ENCODE results near the gene RNGTT.

Gene RNGTT

GRCh38 chr6:88633782-88634181, 329.6 kb downstream of the RNGTT start:
- Histone ChIP-seq H3K9ac (ENCODE audit: low read depth in 1 of 2, low read length in 2 of 2) (no peak overlapping the region), H3K27ac (ENCODE audit: low read depth, low read length) (no peak overlapping the region), H3K4me1 (ENCODE audit: control insufficient read depth in 1 of 2, insufficient read depth in 2 of 2, low read length in 2 of 2) (no peaks in the 10 kb centered on the region), H3K27me3 (ENCODE audit: control insufficient read depth in 1 of 2, insufficient read depth in 2 of 2, low read length in 2 of 2) (no peaks in the 10 kb centered on the region), H3K36me3 (ENCODE audit: control insufficient read depth in 1 of 2, insufficient read depth in 2 of 2, low read length in 2 of 2) (peaks cover 0 to 3% of the 10 kb centered on the region in 2 donors), H3K4me3 (ENCODE audit: low read depth in 1 of 2, low read length in 2 of 2) (no peak overlapping the region), H3K9me3 (ENCODE audit: control insufficient read depth in 1 of 2, low read length in 2 of 2) (no peaks in the 10 kb centered on the region)

DNA sequence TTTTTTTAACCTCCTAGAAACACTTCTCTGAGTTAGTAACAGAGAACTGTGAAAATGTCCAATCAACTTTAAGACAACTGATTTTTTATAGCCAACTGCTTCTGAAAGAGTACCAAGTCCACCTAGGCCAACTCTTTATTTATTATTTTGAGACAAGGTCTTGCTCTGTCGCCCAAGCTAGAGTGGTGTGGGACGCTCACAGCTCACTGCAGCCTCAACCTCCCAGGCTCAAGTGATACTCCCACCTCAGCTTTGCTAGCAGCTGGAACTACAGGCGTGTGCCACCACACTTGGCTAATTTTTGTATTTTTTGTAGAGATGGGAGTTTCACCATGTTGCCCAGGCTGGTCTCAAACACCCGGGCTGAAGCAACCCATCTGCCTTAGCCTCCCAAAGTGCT, 331.6 kb downstream of the RNGTT start:
- Histone ChIP-seq H3K9me3 (ENCODE audit: control insufficient read depth in 1 of 2, low read length in 2 of 2) (no peaks in the 10 kb centered on the region), H3K27ac (ENCODE audit: low read depth, low read length) (no peak overlapping the region), H3K27me3 (ENCODE audit: control insufficient read depth in 1 of 2, insufficient read depth in 2 of 2, low read length in 2 of 2) (no peaks in the 10 kb centered on the region), H3K36me3 (ENCODE audit: control insufficient read depth in 1 of 2, insufficient read depth in 2 of 2, low read length in 2 of 2) (peaks cover 0 to 3% of the 10 kb centered on the region in 2 donors), H3K4me1 (ENCODE audit: control insufficient read depth in 1 of 2, insufficient read depth in 2 of 2, low read length in 2 of 2) (no peaks in the 10 kb centered on the region), H3K9ac (ENCODE audit: low read depth in 1 of 2, low read length in 2 of 2) (no peak overlapping the region), H3K4me3 (ENCODE audit: low read depth in 1 of 2, low read length in 2 of 2) (no peak overlapping the region)

DNA sequence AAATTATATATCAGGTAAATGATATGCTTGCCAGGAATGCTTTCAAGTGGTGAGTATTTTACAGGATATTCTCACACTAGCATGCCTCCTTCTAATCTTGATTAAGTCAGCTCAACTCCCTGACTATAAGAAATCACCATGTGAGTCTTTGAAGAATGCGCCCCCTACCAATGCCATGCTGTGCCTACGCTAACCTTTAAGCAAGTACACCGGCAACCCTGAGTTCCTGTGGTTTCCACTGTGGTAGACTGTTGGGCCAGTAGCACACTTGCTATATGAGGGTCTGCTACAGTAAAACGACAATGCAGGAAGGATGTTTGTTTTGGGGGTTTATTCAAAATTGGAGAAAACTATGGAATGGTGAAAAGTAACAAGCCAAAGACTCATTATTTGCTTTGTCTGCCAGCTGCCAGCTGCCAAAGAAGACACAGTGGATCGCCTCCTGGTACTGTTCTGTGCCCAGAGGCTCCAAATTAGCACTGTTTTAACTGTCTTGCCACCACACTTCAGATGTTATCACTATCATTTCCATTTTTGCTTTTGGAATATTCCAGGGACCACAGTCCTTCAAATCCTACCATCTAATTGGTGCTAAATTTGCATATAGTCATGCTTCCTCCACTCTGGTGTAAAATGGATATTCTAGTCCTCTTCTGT, 333.5 kb downstream of the RNGTT start:
- Histone ChIP-seq H3K27me3 (ENCODE audit: control insufficient read depth in 1 of 2, insufficient read depth in 2 of 2, low read length in 2 of 2) (no peaks in the 10 kb centered on the region), H3K4me3 (ENCODE audit: low read depth in 1 of 2, low read length in 2 of 2) (no peak overlapping the region), H3K9me3 (ENCODE audit: control insufficient read depth in 1 of 2, low read length in 2 of 2) (no peaks in the 10 kb centered on the region), H3K9ac (ENCODE audit: low read depth in 1 of 2, low read length in 2 of 2) (no peak overlapping the region), H3K27ac (ENCODE audit: low read depth, low read length) (no peak overlapping the region), H3K4me1 (ENCODE audit: control insufficient read depth in 1 of 2, insufficient read depth in 2 of 2, low read length in 2 of 2) (no peaks in the 10 kb centered on the region), H3K36me3 (ENCODE audit: control insufficient read depth in 1 of 2, insufficient read depth in 2 of 2, low read length in 2 of 2) (no peaks in the 10 kb centered on the region)

- no peak overlapping the region for H3K4me3 ChIP-seq (ENCODE audit: low read depth in 1 of 2, low read length in 2 of 2)
- no peaks in the 10 kb centered on the region for H3K36me3 ChIP-seq (ENCODE audit: control insufficient read depth in 1 of 2, insufficient read depth in 2 of 2, low read length in 2 of 2)
- no peaks in the 10 kb centered on the region for H3K27me3 ChIP-seq (ENCODE audit: control insufficient read depth in 1 of 2, insufficient read depth in 2 of 2, low read length in 2 of 2)
- H3K4me1 ChIP-seq (ENCODE audit: control insufficient read depth in 1 of 2, insufficient read depth in 2 of 2, low read length in 2 of 2) = no peaks in the 10 kb centered on the region
- H3K27ac ChIP-seq (ENCODE audit: low read depth, low read length) = no peak overlapping the region
- no peak overlapping the region for H3K9ac ChIP-seq (ENCODE audit: low read depth in 1 of 2, low read length in 2 of 2)
- H3K9me3 ChIP-seq (ENCODE audit: control insufficient read depth in 1 of 2, low read length in 2 of 2) = no peaks in the 10 kb centered on the region
These were observed 337.0 kb downstream of the RNGTT start for GRCh38 chr6:88626460-88626859.

DNA sequence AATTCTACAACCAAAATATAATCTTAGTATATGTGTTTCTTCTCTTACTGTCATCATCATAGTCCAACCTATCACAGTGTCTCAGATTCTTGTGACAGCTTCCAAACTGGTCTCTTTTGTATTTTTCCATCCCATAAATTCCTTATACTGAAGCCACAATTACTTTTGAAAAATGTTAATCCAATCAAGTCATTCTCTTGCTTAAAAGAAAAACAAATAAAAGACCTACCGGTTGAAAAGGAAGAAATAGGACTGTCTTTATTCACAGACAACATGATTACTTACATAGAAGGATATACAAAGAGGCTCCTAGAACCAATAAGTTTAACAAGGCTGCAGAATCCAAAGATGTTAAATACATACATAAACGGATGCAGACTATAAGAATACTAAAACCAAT, 339.9 kb downstream of the RNGTT start:
- Histone ChIP-seq H3K36me3 (ENCODE audit: control insufficient read depth in 1 of 2, insufficient read depth in 2 of 2, low read length in 2 of 2) (no peaks in the 10 kb centered on the region), H3K4me3 (ENCODE audit: low read depth in 1 of 2, low read length in 2 of 2) (no peak overlapping the region), H3K27me3 (ENCODE audit: control insufficient read depth in 1 of 2, insufficient read depth in 2 of 2, low read length in 2 of 2) (no peaks in the 10 kb centered on the region), H3K9me3 (ENCODE audit: control insufficient read depth in 1 of 2, low read length in 2 of 2) (no peaks in the 10 kb centered on the region), H3K9ac (ENCODE audit: low read depth in 1 of 2, low read length in 2 of 2) (no peak overlapping the region), H3K27ac (ENCODE audit: low read depth, low read length) (no peak overlapping the region), H3K4me1 (ENCODE audit: control insufficient read depth in 1 of 2, insufficient read depth in 2 of 2, low read length in 2 of 2) (no peaks in the 10 kb centered on the region)

GRCh38 chr6:88619951-88620350, 343.5 kb downstream of the RNGTT start:
- Histone ChIP-seq H3K4me1 (ENCODE audit: control insufficient read depth in 1 of 2, insufficient read depth in 2 of 2, low read length in 2 of 2) (no peaks in the 10 kb centered on the region), H3K9me3 (ENCODE audit: control insufficient read depth in 1 of 2, low read length in 2 of 2) (no peaks in the 10 kb centered on the region)

GRCh38 chr6:88616380-88616779, 347.0 kb downstream of the RNGTT start:
- Histone ChIP-seq H3K4me1 (ENCODE audit: control insufficient read depth in 1 of 2, insufficient read depth in 2 of 2, low read length in 2 of 2) (no peaks in the 10 kb centered on the region), H3K4me3 (ENCODE audit: low read depth in 1 of 2, low read length in 2 of 2) (no peak overlapping the region), H3K9ac (ENCODE audit: low read depth in 1 of 2, low read length in 2 of 2) (no peak overlapping the region), H3K9me3 (ENCODE audit: control insufficient read depth in 1 of 2, low read length in 2 of 2) (no peaks in the 10 kb centered on the region), H3K36me3 (ENCODE audit: control insufficient read depth in 1 of 2, insufficient read depth in 2 of 2, low read length in 2 of 2) (peaks cover 0 to 5% of the 10 kb centered on the region in 2 donors), H3K27ac (ENCODE audit: low read depth, low read length) (no peak overlapping the region), H3K27me3 (ENCODE audit: control insufficient read depth in 1 of 2, insufficient read depth in 2 of 2, low read length in 2 of 2) (no peaks in the 10 kb centered on the region)

More at GRCh38 chr6:88619951-88620350, 343.5 kb downstream of the RNGTT start:
- H3K9ac ChIP-seq (ENCODE audit: low read depth in 1 of 2, low read length in 2 of 2) = no peak overlapping the region
- no peak overlapping the region for H3K27ac ChIP-seq (ENCODE audit: low read depth, low read length)
- H3K27me3 ChIP-seq (ENCODE audit: control insufficient read depth in 1 of 2, insufficient read depth in 2 of 2, low read length in 2 of 2) = no peaks in the 10 kb centered on the region
- H3K4me3 ChIP-seq (ENCODE audit: low read depth in 1 of 2, low read length in 2 of 2) = no peak overlapping the region
- no peaks in the 10 kb centered on the region for H3K36me3 ChIP-seq (ENCODE audit: control insufficient read depth in 1 of 2, insufficient read depth in 2 of 2, low read length in 2 of 2)

DNA sequence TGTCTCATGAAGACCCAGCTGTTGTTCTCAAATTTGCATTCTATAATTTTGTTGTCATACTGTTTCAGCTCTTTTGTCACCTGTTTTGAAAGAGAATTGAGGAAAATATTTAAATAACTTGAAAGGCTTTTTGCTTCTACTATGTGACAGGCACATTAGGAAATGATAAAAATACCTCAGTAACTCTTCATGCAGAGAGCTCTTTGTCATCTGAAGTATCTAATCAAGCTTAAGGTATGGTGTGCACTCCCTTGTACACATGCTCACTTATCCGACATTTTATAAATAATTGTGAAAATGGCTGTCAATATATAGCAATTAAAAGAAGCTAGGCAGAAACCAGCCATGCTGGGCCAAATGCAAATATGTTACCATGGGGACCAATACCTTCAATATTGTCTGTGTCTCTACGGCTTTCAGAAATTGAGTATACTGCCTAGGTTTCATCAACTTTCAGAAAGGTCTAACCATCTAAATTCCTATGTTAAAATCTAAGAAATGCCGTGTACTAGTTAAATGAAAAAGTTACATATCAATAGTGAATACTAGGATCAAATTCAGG, 349.0 kb downstream of the RNGTT start:
- Histone ChIP-seq H3K36me3 (ENCODE audit: control insufficient read depth in 1 of 2, insufficient read depth in 2 of 2, low read length in 2 of 2) (peaks cover 0 to 5% of the 10 kb centered on the region in 2 donors), H3K4me1 (ENCODE audit: control insufficient read depth in 1 of 2, insufficient read depth in 2 of 2, low read length in 2 of 2) (no peaks in the 10 kb centered on the region), H3K9me3 (ENCODE audit: control insufficient read depth in 1 of 2, low read length in 2 of 2) (no peaks in the 10 kb centered on the region), H3K4me3 (ENCODE audit: low read depth in 1 of 2, low read length in 2 of 2) (no peak overlapping the region), H3K27me3 (ENCODE audit: control insufficient read depth in 1 of 2, insufficient read depth in 2 of 2, low read length in 2 of 2) (no peaks in the 10 kb centered on the region), H3K27ac (ENCODE audit: low read depth, low read length) (no peak overlapping the region), H3K9ac (ENCODE audit: low read depth in 1 of 2, low read length in 2 of 2) (no peak overlapping the region)

DNA sequence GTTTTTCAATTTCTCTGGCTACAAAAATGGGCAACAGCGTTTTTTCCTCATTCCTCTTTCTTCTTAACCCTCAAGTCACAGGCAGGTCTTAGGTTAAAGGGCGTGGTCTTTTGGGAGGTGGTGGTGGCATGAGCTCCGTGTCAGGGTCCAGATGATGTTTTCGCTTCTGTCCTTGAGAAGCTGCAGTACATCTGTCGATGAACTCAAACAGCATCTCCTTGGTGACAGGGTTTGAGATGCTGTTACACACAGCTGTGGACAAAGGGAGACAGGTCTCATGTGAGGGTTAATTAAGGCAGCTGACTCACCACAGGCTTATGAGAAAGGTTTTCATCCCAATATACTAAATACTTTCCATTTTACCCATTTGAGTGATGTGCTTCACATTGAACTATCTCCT, 350.8 kb downstream of the RNGTT start:
- no peak overlapping the region for H3K27ac ChIP-seq (ENCODE audit: low read depth, low read length)
- H3K4me1 ChIP-seq (ENCODE audit: control insufficient read depth in 1 of 2, insufficient read depth in 2 of 2, low read length in 2 of 2) = no peaks in the 10 kb centered on the region
- no peaks in the 10 kb centered on the region for H3K9me3 ChIP-seq (ENCODE audit: control insufficient read depth in 1 of 2, low read length in 2 of 2)
- H3K36me3 ChIP-seq (ENCODE audit: control insufficient read depth in 1 of 2, insufficient read depth in 2 of 2, low read length in 2 of 2) = peaks cover 0 to 5% of the 10 kb centered on the region in 2 donors
- no peak overlapping the region for H3K4me3 ChIP-seq (ENCODE audit: low read depth in 1 of 2, low read length in 2 of 2)
- H3K9ac ChIP-seq (ENCODE audit: low read depth in 1 of 2, low read length in 2 of 2) = no peak overlapping the region
- no peaks in the 10 kb centered on the region for H3K27me3 ChIP-seq (ENCODE audit: control insufficient read depth in 1 of 2, insufficient read depth in 2 of 2, low read length in 2 of 2)

GRCh38 chr6:88611721-88612120, 351.7 kb downstream of the RNGTT start:
- Histone ChIP-seq H3K27me3 (ENCODE audit: control insufficient read depth in 1 of 2, insufficient read depth in 2 of 2, low read length in 2 of 2) (no peaks in the 10 kb centered on the region), H3K4me1 (ENCODE audit: control insufficient read depth in 1 of 2, insufficient read depth in 2 of 2, low read length in 2 of 2) (no peaks in the 10 kb centered on the region), H3K9ac (ENCODE audit: low read depth in 1 of 2, low read length in 2 of 2) (no peak overlapping the region), H3K4me3 (ENCODE audit: low read depth in 1 of 2, low read length in 2 of 2) (no peak overlapping the region), H3K9me3 (ENCODE audit: control insufficient read depth in 1 of 2, low read length in 2 of 2) (no peaks in the 10 kb centered on the region), H3K36me3 (ENCODE audit: control insufficient read depth in 1 of 2, insufficient read depth in 2 of 2, low read length in 2 of 2) (peaks cover 0 to 5% of the 10 kb centered on the region in 2 donors), H3K27ac (ENCODE audit: low read depth, low read length) (no peak overlapping the region)

All from duodenal mucosa (tissue), 2 donors.